ENCODE measurements around the gene KCNJ18.
"Not testable (repeated sequence)": the region's sequence is repeated elsewhere in the genome, so short reads cannot be mapped to it uniquely, and the experiment has no call there.

Gene KCNJ18

GRCh38 chr17:21696842-21697507 is 4.7 kb downstream of the KCNJ18 start:
- H3K36me3 ChIP-seq (ENCODE audit: control insufficient read depth in 2 of 2, insufficient read depth in 2 of 2, low read length in 2 of 2); H3K9me3 ChIP-seq (ENCODE audit: control insufficient read depth in 2 of 2, low read length in 2 of 2); H3K27ac ChIP-seq (ENCODE audit: low read depth in 2 of 2, low read length in 2 of 2); H3K4me1 ChIP-seq (ENCODE audit: control insufficient read depth in 2 of 2, insufficient read depth in 2 of 2, low read length in 2 of 2); H3K27me3 ChIP-seq (ENCODE audit: control insufficient read depth in 2 of 2, insufficient read depth in 2 of 2, low read length in 2 of 2); H3K9ac ChIP-seq (ENCODE audit: low read depth in 1 of 2, low read length in 2 of 2); H3K4me3 ChIP-seq (ENCODE audit: low read length in 2 of 2): not testable (repeated sequence)

- not testable (repeated sequence) for H3K27ac ChIP-seq (ENCODE audit: low read depth in 2 of 2, low read length in 2 of 2); H3K36me3 ChIP-seq (ENCODE audit: control insufficient read depth in 2 of 2, insufficient read depth in 2 of 2, low read length in 2 of 2); H3K27me3 ChIP-seq (ENCODE audit: control insufficient read depth in 2 of 2, insufficient read depth in 2 of 2, low read length in 2 of 2); H3K4me3 ChIP-seq (ENCODE audit: low read length in 2 of 2); H3K9me3 ChIP-seq (ENCODE audit: control insufficient read depth in 2 of 2, low read length in 2 of 2); H3K4me1 ChIP-seq (ENCODE audit: control insufficient read depth in 2 of 2, insufficient read depth in 2 of 2, low read length in 2 of 2); H3K9ac ChIP-seq (ENCODE audit: low read depth in 1 of 2, low read length in 2 of 2)
Measured at GRCh38 chr17:21697508-21697860, 5.2 kb downstream of the KCNJ18 start.

- H3K4me3 ChIP-seq (ENCODE audit: low read length in 2 of 2); H3K4me1 ChIP-seq (ENCODE audit: control insufficient read depth in 2 of 2, insufficient read depth in 2 of 2, low read length in 2 of 2); H3K9ac ChIP-seq (ENCODE audit: low read depth in 1 of 2, low read length in 2 of 2); H3K36me3 ChIP-seq (ENCODE audit: control insufficient read depth in 2 of 2, insufficient read depth in 2 of 2, low read length in 2 of 2); H3K9me3 ChIP-seq (ENCODE audit: control insufficient read depth in 2 of 2, low read length in 2 of 2); H3K27me3 ChIP-seq (ENCODE audit: control insufficient read depth in 2 of 2, insufficient read depth in 2 of 2, low read length in 2 of 2); H3K27ac ChIP-seq (ENCODE audit: low read depth in 2 of 2, low read length in 2 of 2): not testable (repeated sequence)
Measured at GRCh38 chr17:21698437-21699075, 6.2 kb downstream of the KCNJ18 start.

DNA sequence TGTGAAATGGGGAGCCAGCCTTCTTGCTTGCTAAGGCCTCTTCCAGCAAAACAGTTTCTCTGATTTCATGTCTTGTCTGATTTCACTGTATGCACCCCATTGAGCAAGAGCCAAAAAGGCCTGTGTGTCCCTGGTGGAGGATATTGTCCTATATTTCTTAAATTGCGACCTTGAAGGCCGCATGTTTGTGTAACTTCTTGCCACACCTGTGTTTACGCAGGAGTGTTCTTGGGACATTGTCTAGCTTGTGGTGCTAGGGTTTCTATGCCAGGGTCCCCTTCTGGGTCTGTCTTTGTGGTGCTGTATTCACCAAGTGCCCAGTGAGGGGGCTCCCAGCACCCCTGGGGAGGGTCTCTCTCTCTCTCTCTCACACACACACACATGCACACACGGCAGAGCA is 6.8 kb downstream of the KCNJ18 start:
- not testable (repeated sequence) for H3K27me3 ChIP-seq (ENCODE audit: control insufficient read depth in 2 of 2, insufficient read depth in 2 of 2, low read length in 2 of 2); H3K36me3 ChIP-seq (ENCODE audit: control insufficient read depth in 2 of 2, insufficient read depth in 2 of 2, low read length in 2 of 2); H3K4me1 ChIP-seq (ENCODE audit: control insufficient read depth in 2 of 2, insufficient read depth in 2 of 2, low read length in 2 of 2); H3K4me3 ChIP-seq (ENCODE audit: low read length in 2 of 2); H3K9ac ChIP-seq (ENCODE audit: low read depth in 1 of 2, low read length in 2 of 2); H3K27ac ChIP-seq (ENCODE audit: low read depth in 2 of 2, low read length in 2 of 2); H3K9me3 ChIP-seq (ENCODE audit: control insufficient read depth in 2 of 2, low read length in 2 of 2)

- H3K27ac ChIP-seq (ENCODE audit: low read depth in 2 of 2, low read length in 2 of 2); H3K9ac ChIP-seq (ENCODE audit: low read depth in 1 of 2, low read length in 2 of 2); H3K36me3 ChIP-seq (ENCODE audit: control insufficient read depth in 2 of 2, insufficient read depth in 2 of 2, low read length in 2 of 2); H3K4me3 ChIP-seq (ENCODE audit: low read length in 2 of 2); H3K4me1 ChIP-seq (ENCODE audit: control insufficient read depth in 2 of 2, insufficient read depth in 2 of 2, low read length in 2 of 2); H3K9me3 ChIP-seq (ENCODE audit: control insufficient read depth in 2 of 2, low read length in 2 of 2); H3K27me3 ChIP-seq (ENCODE audit: control insufficient read depth in 2 of 2, insufficient read depth in 2 of 2, low read length in 2 of 2): not testable (repeated sequence)
Measured at GRCh38 chr17:21699573-21700236, 7.4 kb downstream of the KCNJ18 start.

- H3K27ac ChIP-seq (ENCODE audit: low read depth in 2 of 2, low read length in 2 of 2); H3K4me3 ChIP-seq (ENCODE audit: low read length in 2 of 2); H3K9ac ChIP-seq (ENCODE audit: low read depth in 1 of 2, low read length in 2 of 2); H3K27me3 ChIP-seq (ENCODE audit: control insufficient read depth in 2 of 2, insufficient read depth in 2 of 2, low read length in 2 of 2); H3K36me3 ChIP-seq (ENCODE audit: control insufficient read depth in 2 of 2, insufficient read depth in 2 of 2, low read length in 2 of 2); H3K4me1 ChIP-seq (ENCODE audit: control insufficient read depth in 2 of 2, insufficient read depth in 2 of 2, low read length in 2 of 2); H3K9me3 ChIP-seq (ENCODE audit: control insufficient read depth in 2 of 2, low read length in 2 of 2): not testable (repeated sequence)
Measured at GRCh38 chr17:21701090-21701489, 8.8 kb downstream of the KCNJ18 start.

- H3K27me3 ChIP-seq (ENCODE audit: control insufficient read depth in 2 of 2, insufficient read depth in 2 of 2, low read length in 2 of 2); H3K9ac ChIP-seq (ENCODE audit: low read depth in 1 of 2, low read length in 2 of 2); H3K4me1 ChIP-seq (ENCODE audit: control insufficient read depth in 2 of 2, insufficient read depth in 2 of 2, low read length in 2 of 2); H3K9me3 ChIP-seq (ENCODE audit: control insufficient read depth in 2 of 2, low read length in 2 of 2); H3K36me3 ChIP-seq (ENCODE audit: control insufficient read depth in 2 of 2, insufficient read depth in 2 of 2, low read length in 2 of 2); H3K27ac ChIP-seq (ENCODE audit: low read depth in 2 of 2, low read length in 2 of 2); H3K4me3 ChIP-seq (ENCODE audit: low read length in 2 of 2): not testable (repeated sequence)
Measured at GRCh38 chr17:21702029-21702428, 9.7 kb downstream of the KCNJ18 start.

DNA sequence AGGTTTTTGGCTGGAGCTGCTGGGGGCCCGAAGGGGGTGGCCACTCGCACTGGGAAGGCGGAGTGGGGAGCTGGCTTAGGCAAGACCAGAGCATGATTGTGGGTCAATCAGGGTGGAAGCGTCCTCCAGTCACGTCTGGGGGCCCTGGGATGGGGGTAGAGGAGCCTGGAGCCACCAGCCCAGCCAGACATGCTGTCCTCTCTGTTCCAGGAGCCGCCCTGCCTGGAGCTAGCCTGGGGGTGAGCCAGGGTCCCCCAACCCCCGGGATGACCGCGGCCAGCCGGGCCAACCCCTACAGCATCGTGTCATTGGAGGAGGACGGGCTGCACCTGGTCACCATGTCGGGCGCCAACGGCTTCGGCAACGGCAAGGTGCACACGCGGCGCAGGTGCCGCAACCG is 10.2 kb downstream of the KCNJ18 start:
- not testable (repeated sequence) for H3K27ac ChIP-seq (ENCODE audit: low read depth in 2 of 2, low read length in 2 of 2); H3K9ac ChIP-seq (ENCODE audit: low read depth in 1 of 2, low read length in 2 of 2); H3K9me3 ChIP-seq (ENCODE audit: control insufficient read depth in 2 of 2, low read length in 2 of 2); H3K27me3 ChIP-seq (ENCODE audit: control insufficient read depth in 2 of 2, insufficient read depth in 2 of 2, low read length in 2 of 2); H3K4me3 ChIP-seq (ENCODE audit: low read length in 2 of 2); H3K36me3 ChIP-seq (ENCODE audit: control insufficient read depth in 2 of 2, insufficient read depth in 2 of 2, low read length in 2 of 2); H3K4me1 ChIP-seq (ENCODE audit: control insufficient read depth in 2 of 2, insufficient read depth in 2 of 2, low read length in 2 of 2)

GRCh38 chr17:21702940-21703640 is 10.8 kb downstream of the KCNJ18 start:
- not testable (repeated sequence) for H3K9me3 ChIP-seq (ENCODE audit: control insufficient read depth in 2 of 2, low read length in 2 of 2); H3K36me3 ChIP-seq (ENCODE audit: control insufficient read depth in 2 of 2, insufficient read depth in 2 of 2, low read length in 2 of 2); H3K4me3 ChIP-seq (ENCODE audit: low read length in 2 of 2); H3K4me1 ChIP-seq (ENCODE audit: control insufficient read depth in 2 of 2, insufficient read depth in 2 of 2, low read length in 2 of 2); H3K27ac ChIP-seq (ENCODE audit: low read depth in 2 of 2, low read length in 2 of 2); H3K9ac ChIP-seq (ENCODE audit: low read depth in 1 of 2, low read length in 2 of 2); H3K27me3 ChIP-seq (ENCODE audit: control insufficient read depth in 2 of 2, insufficient read depth in 2 of 2, low read length in 2 of 2)

Data from mucosa of rectum (tissue), 2 donors.